A549 (cell line): ENCODE data around the gene KRTAP13-3. TPM values are rescaled to one million over a fixed set of nuclear protein-coding genes. Genes with fewer than 3 reads are reported as not detected.
A peak's percentile ranks its signal among the peaks of the same experiment; 100 is the strongest.

Experiments
- ATAC-seq, 2 experiments: fragments of 200-7000 bp in 1 of 2; fragments of >200 bp in 1 of 2; cut with Nextera tagmentation in 1 of 2; cut with Tn5 transposase in 1 of 2; 3 replicates each; pipeline versions ENCODE4 v1.8.0 to v1.9.1; 2018 to 2020; ENCODE audit warnings: mild to moderate bottlenecking in 1 of 2, moderate library complexity in 1 of 2
- CTCF ChIA-PET: fragments of 300-600 bp; sonication (Branson Sonifier 250); formaldehyde crosslinking; extraction: SDS; loops from one replicate; lab custom pipeline; 2021; ENCODE audit warnings: antibody characterized with exemption, inconsistent platforms; lab: Yijun Ruan, JAX
- POLR2A ChIA-PET: fragments of 350-600 bp; formaldehyde crosslinking; extraction: SDS; loops from one replicate; lab custom pipeline; 2021; ENCODE audit warnings: antibody characterized with exemption, inconsistent platforms; lab: Yijun Ruan, JAX
- DNase-seq, 2 experiments: peaks; one replicate each; pipeline versions ENCODE4 v3.0.0 to v3.0.0-alpha.2; 2011 to 2016; ENCODE audit warnings: low read depth in 1 of 2, low spot score in 1 of 2
- FAIRE-seq: peaks from 2 replicates; lab custom pipeline; 2011; peaks lifted over from hg19 to GRCh38; lab: Jason Lieb, UNC
- H3K27ac ChIP-seq, 2 experiments: fragments of >200 bp; sonication (Bioruptor Twin); formaldehyde crosslinking; 3 replicates each; pipeline ENCODE4 v1.5.1; 2016 to 2017
- H3K4me1 ChIP-seq: fragments of >200 bp; sonication (Bioruptor Twin); formaldehyde crosslinking; 3 replicates; pipeline ENCODE4 v1.6.1; 2016
- H3K4me2 ChIP-seq: fragments of >200 bp; sonication (Bioruptor Twin); formaldehyde crosslinking; 3 replicates; pipeline ENCODE4 v1.6.1; 2016
- H3K4me3 ChIP-seq: fragments of >200 bp; sonication (Bioruptor Twin); formaldehyde crosslinking; 3 replicates; pipeline ENCODE4 v1.5.1; 2016
- H3K9me3 ChIP-seq: fragments of >200 bp; sonication (Bioruptor Twin); formaldehyde crosslinking; 3 replicates; pipeline ENCODE4 v1.6.1; 2016
- BHLHE40 ChIP-seq: IDR thresholded peaks from 2 replicates; pipeline ENCODE4 v1.6.1; 2012; ENCODE audit warnings: low read depth, low read length, inconsistent platforms
- CEBPB ChIP-seq, 2 experiments: fragments of >200 bp in 1 of 2; sonication (Bioruptor Twin) in 1 of 2; formaldehyde crosslinking in 1 of 2; IDR thresholded peaks; 2 replicates each; pipeline ENCODE4 v1.6.1; 2012 to 2016
- EHF ChIP-seq: fragments of 250-450 bp; sonication (Bioruptor Pico); IDR thresholded peaks from 2 replicates; pipeline ENCODE4 v1.5.0; 2020; ENCODE audit warnings: mild to moderate bottlenecking
- EHMT2 ChIP-seq: fragments of 200-600 bp; sonication (generic); IDR thresholded peaks from 2 replicates; pipeline ENCODE4 v1.6.1; 2016; ENCODE audit warnings: antibody characterized with exemption, low read depth, mild to moderate bottlenecking, moderate library complexity
- FOSB ChIP-seq: fragments of 250-450 bp; sonication (Bioruptor Pico); IDR thresholded peaks from 2 replicates; pipeline ENCODE4 v1.5.0; 2020; ENCODE audit warnings: mild to moderate bottlenecking, moderate library complexity
- HES2 ChIP-seq: fragments of >200 bp; sonication (Bioruptor Twin); formaldehyde crosslinking; IDR thresholded peaks from 2 replicates; pipeline ENCODE4 v1.6.1; 2016
- HMGXB4 ChIP-seq: fragments of 250-450 bp; sonication (Bioruptor Pico); IDR thresholded peaks from 2 replicates; pipeline ENCODE4 v1.5.0; 2021; ENCODE audit warnings: mild to moderate bottlenecking, moderate library complexity, borderline replicate concordance
- HOXB5 ChIP-seq: fragments of 250-450 bp; sonication (Bioruptor Pico); IDR thresholded peaks from 2 replicates; pipeline ENCODE4 v1.5.0; 2020; ENCODE audit warnings: mild to moderate bottlenecking, moderate library complexity
- JUN ChIP-seq, 2 experiments: fragments of >200 bp; sonication (Bioruptor Twin); formaldehyde crosslinking; IDR thresholded peaks; 2 replicates in 1 of 2; 3 replicates in 1 of 2; pipeline ENCODE4 v1.6.1; 2016 to 2017
- MAX ChIP-seq: IDR thresholded peaks from 2 replicates; pipeline ENCODE4 v1.6.1; 2012
- MAZ ChIP-seq: fragments of 150-350 bp; IDR thresholded peaks from 2 replicates; pipeline ENCODE4 v1.6.1; 2014; ENCODE audit warnings: antibody characterized with exemption, low read depth, low read length, borderline replicate concordance
- NPAS2 ChIP-seq: fragments of 250-450 bp; sonication (Bioruptor Pico); IDR thresholded peaks from 2 replicates; pipeline ENCODE4 v1.8.0; 2022; ENCODE audit warnings: mild to moderate bottlenecking, moderate library complexity, borderline replicate concordance
- NR3C1 ChIP-seq: fragments of >200 bp; sonication (Bioruptor Twin); formaldehyde crosslinking; IDR thresholded peaks from 3 replicates; pipeline ENCODE4 v1.6.1; 2017
- RAD21 ChIP-seq, 2 experiments: fragments of >200 bp in 1 of 2; sonication (Bioruptor Twin) in 1 of 2; formaldehyde crosslinking in 1 of 2; IDR thresholded peaks in 1 of 2; conservative IDR thresholded peaks in 1 of 2; 2 replicates in 1 of 2; 3 replicates in 1 of 2; pipeline ENCODE4 v1.6.1; 2012 to 2018; ENCODE audit warnings: inconsistent platforms in 1 of 2
- RARB ChIP-seq: fragments of 250-450 bp; sonication (Bioruptor Pico); IDR thresholded peaks from 2 replicates; pipeline ENCODE4 v1.8.0; 2021; ENCODE audit warnings: mild to moderate bottlenecking, moderate library complexity
- RFX5 ChIP-seq: fragments of 450-650 bp; IDR thresholded peaks from 2 replicates; pipeline ENCODE4 v1.7.1; 2014; ENCODE audit warnings: antibody characterized with exemption, mild to moderate bottlenecking, moderate library complexity
- ZC3H11A ChIP-seq: fragments of 450-650 bp; IDR thresholded peaks from 2 replicates; pipeline ENCODE4 v1.6.1; 2014; ENCODE audit warnings: antibody characterized with exemption, mild to moderate bottlenecking
- ZSCAN20 ChIP-seq: fragments of 250-450 bp; sonication (Bioruptor Pico); IDR thresholded peaks from 2 replicates; pipeline ENCODE4 v1.8.0; 2022; ENCODE audit warnings: mild to moderate bottlenecking, moderate library complexity
- WGBS: methylation state at CpG from one replicate; pipeline ENCODE4 v1.1.6; 2017; ENCODE audit errors: missing lambda C conversion rate; 5-methylcytosine and 5-hydroxymethylcytosine counted together
- polyA plus RNA-seq, 4 experiments: library from polyadenylated mRNA; depleted of rRNA in 3 of 4; stranded (reverse); fragments of >200 nt; fragmentation: RNase III in 1 of 4; extraction: RNeasy Plus Mini Kit Qiagen cat#74134 plus additional on column Dnase treatment in 1 of 4; gene quantifications; 2 replicates in 3 of 4; 3 replicates in 1 of 4; pipeline ENCODE4 v1.2.3, GENCODE V29; 2011 to 2017
- TF ChIP-seq, protein P1 (sequence below): fragments of 200-600 bp; sonication (generic); IDR thresholded peaks from 2 replicates; pipeline ENCODE4 v1.6.1; 2016; ENCODE audit warnings: antibody characterized with exemption, mild to moderate bottlenecking, moderate library complexity
- TF ChIP-seq, protein P2 (sequence below): IDR thresholded peaks from 2 replicates; pipeline ENCODE4 v1.6.1; 2012; ENCODE audit warnings: low read depth, borderline replicate concordance
- TF ChIP-seq, protein P3 (sequence below): fragments of 450-650 bp; IDR thresholded peaks from 2 replicates; pipeline ENCODE4 v1.6.1; 2014; ENCODE audit warnings: antibody characterized with exemption
- TF ChIP-seq, protein P4 (sequence below): fragments of >200 bp; sonication (Bioruptor Twin); formaldehyde crosslinking; IDR thresholded peaks from 3 replicates; pipeline ENCODE4 v1.6.1; 2016

The KRTAP13-3 gene
- polyA plus RNA-seq, 2 of the 4 experiments (the other 2 are of a cell fraction) = not detected

DNA sequence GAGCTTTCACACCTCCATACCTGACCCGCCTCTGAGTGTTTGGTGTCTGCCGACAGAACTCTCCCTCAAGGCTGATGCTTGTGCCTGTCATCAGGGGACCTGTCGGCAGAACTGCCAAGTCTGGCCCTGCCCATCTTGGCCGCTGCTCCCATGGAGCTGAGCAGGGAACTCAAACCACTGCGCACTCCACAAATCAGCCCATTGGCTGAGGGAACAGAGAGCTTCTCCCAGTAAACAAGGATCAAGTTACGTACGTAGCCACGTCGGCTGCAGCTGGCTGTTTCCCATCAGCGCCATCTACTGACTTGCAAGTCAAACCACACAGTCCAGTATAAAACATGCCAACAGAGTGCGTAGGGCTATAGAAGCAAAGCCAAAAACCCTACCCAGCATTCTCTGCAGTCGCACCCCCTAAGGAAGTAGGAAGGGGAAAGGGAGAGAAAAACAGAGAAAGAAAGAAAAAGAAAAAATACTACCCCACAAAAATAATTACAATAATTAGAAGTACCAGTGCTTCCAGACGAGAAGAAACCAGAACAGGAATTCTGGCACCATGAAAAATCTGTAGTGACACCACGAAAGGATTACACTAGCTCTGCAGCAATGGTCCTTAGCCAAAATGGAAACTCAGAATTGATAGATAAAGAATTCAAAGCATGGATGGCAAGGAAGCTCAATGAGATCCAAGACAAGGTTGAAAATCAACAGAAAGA lies 16.8 kb downstream of the KRTAP13-3 start:
- Histone ChIP-seq H3K4me1 (no peaks in the 10 kb centered on the region), H3K9me3 (no peaks in the 10 kb centered on the region), H3K4me3 (no peak overlapping the region), H3K4me2 (no peak overlapping the region), H3K27ac (no peak overlapping the region)
- peak in 1 of 2 experiments; percentile 80; a peak in 4 of 6 replicates for ATAC-seq
- ChIA-PET POLR2A (no interaction called here), CTCF (interaction anchor here (0.6 to 0.9 kb wide), 3 partner anchors 30 to 364 kb away, joined by 3 read pairs; no protein-coding TSS in a partner anchor)
- peak; percentile 0 to 72 for DNase-seq
- FAIRE-seq = no peak
- TF ChIP-seq RAD21 (conservative IDR thresholded peaks at IDR 0.05 in 1 of 2, IDR thresholded peaks at IDR 0.05 in 1 of 2) (peak in 1 of 2 experiments; percentile 11; a peak in 1 of 5 replicates), RARB (CRISPR knock-in tag) (no peak)
- WGBS = 6% methylated on average over 11 of the region's 14 CpGs

DNA sequence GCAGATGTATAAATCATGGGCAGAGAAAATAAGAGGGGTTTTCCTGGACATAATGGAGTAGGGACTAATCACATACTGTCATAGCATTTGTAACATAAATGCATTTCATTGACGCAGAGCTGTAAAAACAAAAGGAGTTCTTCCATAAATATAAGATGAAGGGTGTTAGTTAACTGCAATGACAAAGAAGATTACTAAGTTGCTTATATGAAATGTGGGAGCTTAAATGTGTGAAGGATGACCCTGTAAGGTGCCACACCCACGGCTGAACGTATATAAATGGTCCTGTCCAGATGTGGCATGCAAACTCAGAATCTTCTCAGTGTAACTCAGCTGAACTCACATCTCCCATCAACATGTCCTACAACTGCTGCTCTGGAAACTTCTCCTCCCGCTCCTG lies 30.0 kb downstream of the KRTAP13-3 start, which contains the start of gene KRTAP13-1:
TSS of gene KRTAP13-1 (plus strand) at position 301 of the 400 bp plus-strand sequence. CDS start at position 357, 56 bp downstream.
- no peaks in the 10 kb centered on the region for H3K4me1 ChIP-seq
- no peak within 1 kb of the TSS for H3K4me3 ChIP-seq
- FAIRE-seq = no peak
- WGBS = 11% methylated on average over 4 of the region's 4 CpGs
- ATAC-seq = no peak
- H3K27ac ChIP-seq = no peak within 1 kb of the TSS
- H3K9me3 ChIP-seq = no peaks in the 10 kb centered on the region
- no peak for DNase-seq
- ChIA-PET POLR2A (no interaction called here), CTCF (no interaction called here)
- TF ChIP-seq ZC3H11A (no peak), BHLHE40 (no peak), FOSB (no peak), HES2 (no peak), JUN (IDR thresholded peaks at IDR 0.05) (no peak), CEBPB (IDR thresholded peaks at IDR 0.05) (no peak), HMGXB4 (CRISPR knock-in tag) (no peak), NR3C1 (no peak), NPAS2 (CRISPR knock-in tag) (no peak), ZSCAN20 (CRISPR knock-in tag) (no peak), RFX5 (no peak), EHMT2 (no peak), HOXB5 (CRISPR knock-in tag) (no peak), MAX (no peak), MAZ (no peak), EHF (no peak)
- TF ChIP-seq, protein P1, sequence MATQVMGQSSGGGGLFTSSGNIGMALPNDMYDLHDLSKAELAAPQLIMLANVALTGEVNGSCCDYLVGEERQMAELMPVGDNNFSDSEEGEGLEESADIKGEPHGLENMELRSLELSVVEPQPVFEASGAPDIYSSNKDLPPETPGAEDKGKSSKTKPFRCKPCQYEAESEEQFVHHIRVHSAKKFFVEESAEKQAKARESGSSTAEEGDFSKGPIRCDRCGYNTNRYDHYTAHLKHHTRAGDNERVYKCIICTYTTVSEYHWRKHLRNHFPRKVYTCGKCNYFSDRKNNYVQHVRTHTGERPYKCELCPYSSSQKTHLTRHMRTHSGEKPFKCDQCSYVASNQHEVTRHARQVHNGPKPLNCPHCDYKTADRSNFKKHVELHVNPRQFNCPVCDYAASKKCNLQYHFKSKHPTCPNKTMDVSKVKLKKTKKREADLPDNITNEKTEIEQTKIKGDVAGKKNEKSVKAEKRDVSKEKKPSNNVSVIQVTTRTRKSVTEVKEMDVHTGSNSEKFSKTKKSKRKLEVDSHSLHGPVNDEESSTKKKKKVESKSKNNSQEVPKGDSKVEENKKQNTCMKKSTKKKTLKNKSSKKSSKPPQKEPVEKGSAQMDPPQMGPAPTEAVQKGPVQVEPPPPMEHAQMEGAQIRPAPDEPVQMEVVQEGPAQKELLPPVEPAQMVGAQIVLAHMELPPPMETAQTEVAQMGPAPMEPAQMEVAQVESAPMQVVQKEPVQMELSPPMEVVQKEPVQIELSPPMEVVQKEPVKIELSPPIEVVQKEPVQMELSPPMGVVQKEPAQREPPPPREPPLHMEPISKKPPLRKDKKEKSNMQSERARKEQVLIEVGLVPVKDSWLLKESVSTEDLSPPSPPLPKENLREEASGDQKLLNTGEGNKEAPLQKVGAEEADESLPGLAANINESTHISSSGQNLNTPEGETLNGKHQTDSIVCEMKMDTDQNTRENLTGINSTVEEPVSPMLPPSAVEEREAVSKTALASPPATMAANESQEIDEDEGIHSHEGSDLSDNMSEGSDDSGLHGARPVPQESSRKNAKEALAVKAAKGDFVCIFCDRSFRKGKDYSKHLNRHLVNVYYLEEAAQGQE = no peak
- TF ChIP-seq, protein P2, sequence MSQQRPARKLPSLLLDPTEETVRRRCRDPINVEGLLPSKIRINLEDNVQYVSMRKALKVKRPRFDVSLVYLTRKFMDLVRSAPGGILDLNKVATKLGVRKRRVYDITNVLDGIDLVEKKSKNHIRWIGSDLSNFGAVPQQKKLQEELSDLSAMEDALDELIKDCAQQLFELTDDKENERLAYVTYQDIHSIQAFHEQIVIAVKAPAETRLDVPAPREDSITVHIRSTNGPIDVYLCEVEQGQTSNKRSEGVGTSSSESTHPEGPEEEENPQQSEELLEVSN = no peak
- TF ChIP-seq, protein P3, sequence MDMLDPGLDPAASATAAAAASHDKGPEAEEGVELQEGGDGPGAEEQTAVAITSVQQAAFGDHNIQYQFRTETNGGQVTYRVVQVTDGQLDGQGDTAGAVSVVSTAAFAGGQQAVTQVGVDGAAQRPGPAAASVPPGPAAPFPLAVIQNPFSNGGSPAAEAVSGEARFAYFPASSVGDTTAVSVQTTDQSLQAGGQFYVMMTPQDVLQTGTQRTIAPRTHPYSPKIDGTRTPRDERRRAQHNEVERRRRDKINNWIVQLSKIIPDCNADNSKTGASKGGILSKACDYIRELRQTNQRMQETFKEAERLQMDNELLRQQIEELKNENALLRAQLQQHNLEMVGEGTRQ = no peak
- TF ChIP-seq, protein P4, sequence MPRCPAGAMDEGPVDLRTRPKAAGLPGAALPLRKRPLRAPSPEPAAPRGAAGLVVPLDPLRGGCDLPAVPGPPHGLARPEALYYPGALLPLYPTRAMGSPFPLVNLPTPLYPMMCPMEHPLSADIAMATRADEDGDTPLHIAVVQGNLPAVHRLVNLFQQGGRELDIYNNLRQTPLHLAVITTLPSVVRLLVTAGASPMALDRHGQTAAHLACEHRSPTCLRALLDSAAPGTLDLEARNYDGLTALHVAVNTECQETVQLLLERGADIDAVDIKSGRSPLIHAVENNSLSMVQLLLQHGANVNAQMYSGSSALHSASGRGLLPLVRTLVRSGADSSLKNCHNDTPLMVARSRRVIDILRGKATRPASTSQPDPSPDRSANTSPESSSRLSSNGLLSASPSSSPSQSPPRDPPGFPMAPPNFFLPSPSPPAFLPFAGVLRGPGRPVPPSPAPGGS = no peak
- TF ChIP-seq, all 56 proteins: peak for 0
- H3K4me2 ChIP-seq = no peak within 1 kb of the TSS
